Endothelial cell of umbilical vein (primary cell): ENCODE measurements around the gene SSC5D. TPM values are rescaled to one million over a fixed set of nuclear protein-coding genes. Genes with fewer than 3 reads are reported as not detected.

Experiments used
- BruUV-seq: library from RNA; stranded (reverse); fragments of 400-500 nt; replicated peaks from 2 replicates; lab custom pipeline; 2021; lab: Mats Ljungman, UMichigan
- CTCF ChIA-PET: fragments of 300-600, 350-600 bp; sonication (Branson Sonifier 250); formaldehyde crosslinking; loops from one replicate; lab custom pipeline; 2021; ENCODE audit warnings: antibody characterized with exemption, inconsistent platforms; lab: Charles Lee
- POLR2A ChIA-PET: fragments of 300-600, 350-600 bp; sonication (Branson Sonifier 250); formaldehyde crosslinking; loops from one replicate; lab custom pipeline; 2021; ENCODE audit warnings: antibody characterized with exemption, inconsistent platforms; lab: Charles Lee
- DNase-seq: peaks from one replicate; pipeline ENCODE4 v3.0.0-alpha.2; 2011; ENCODE audit warnings: low read depth, low spot score
- FAIRE-seq: peaks from 2 replicates; lab custom pipeline; 2011; peaks lifted over from hg19 to GRCh38; lab: Jason Lieb, UNC
- H2AFZ ChIP-seq: 2 replicates; pipeline ENCODE4 v1.6.0; 2012; ENCODE audit warnings: low read depth, low read length, control low read depth, inconsistent platforms
- H3K27ac ChIP-seq: 2 replicates; pipeline ENCODE4 v1.5.1; 2011; ENCODE audit warnings: low read depth, mild to moderate bottlenecking, control low read depth, low read length, moderate library complexity; ENCODE audit not compliant: insufficient read depth
- H3K27me3 ChIP-seq, 2 experiments: 2 replicates each; pipeline versions ENCODE4 v1.6.0 to v1.6.1; 2011; ENCODE audit warnings: low read length in 2 of 2, mixed read lengths in 1 of 2; ENCODE audit not compliant: control insufficient read depth in 2 of 2, insufficient read depth in 2 of 2
- H3K36me3 ChIP-seq, 2 experiments: 2 replicates in 1 of 2; 3 replicates in 1 of 2; pipeline ENCODE4 v1.5.1; 2011; ENCODE audit warnings: low read length in 2 of 2, mild to moderate bottlenecking in 1 of 2, moderate library complexity in 1 of 2; ENCODE audit not compliant: control insufficient read depth in 2 of 2, insufficient read depth in 2 of 2; ENCODE audit errors: extremely low read depth in 1 of 2
- H3K4me1 ChIP-seq: 3 replicates; pipeline ENCODE4 v1.5.1; 2011; ENCODE audit warnings: mild to moderate bottlenecking, low read length; ENCODE audit not compliant: control insufficient read depth, insufficient read depth; ENCODE audit errors: extremely low read depth
- H3K4me2 ChIP-seq: 2 replicates; pipeline ENCODE4 v1.6.1; 2011; ENCODE audit warnings: low read length, control low read depth, mixed read lengths; ENCODE audit not compliant: insufficient read depth
- H3K4me3 ChIP-seq, 3 experiments: fragments of 200-600 bp in 1 of 3; sonication (generic), shearing (Covaris generic) in 1 of 3; replicated peaks in 1 of 3; 2 replicates each; pipeline ENCODE4 v1.5.1; 2011 to 2016; ENCODE audit warnings: control low read depth in 3 of 3, low read length in 3 of 3, mild to moderate bottlenecking in 2 of 3, inconsistent platforms in 1 of 3, low read depth in 1 of 3, moderate library complexity in 1 of 3; ENCODE audit not compliant: insufficient read depth in 1 of 3
- H3K79me2 ChIP-seq: 2 replicates; pipeline ENCODE4 v1.6.0; 2012; ENCODE audit warnings: low read length, inconsistent platforms; ENCODE audit not compliant: control insufficient read depth, insufficient read depth
- H3K9ac ChIP-seq: replicated peaks from 2 replicates; pipeline ENCODE3; 2011; ENCODE audit warnings: low read length, control low read depth; ENCODE audit not compliant: insufficient read depth; ENCODE audit errors: extremely low read depth
- H3K9me1 ChIP-seq: replicated peaks from 3 replicates; pipeline ENCODE4 v1.6.0; 2011; ENCODE audit warnings: mild to moderate bottlenecking, low read length; ENCODE audit not compliant: control insufficient read depth, insufficient read depth; ENCODE audit errors: extremely low read depth
- H3K9me3 ChIP-seq: replicated peaks from 2 replicates; pipeline ENCODE4 v1.5.1; 2012; ENCODE audit warnings: low read length, inconsistent platforms; ENCODE audit not compliant: control insufficient read depth, insufficient read depth
- H4K20me1 ChIP-seq: replicated peaks from 2 replicates; pipeline ENCODE3; 2011; ENCODE audit warnings: mild to moderate bottlenecking, low read length; ENCODE audit not compliant: control insufficient read depth, insufficient read depth; ENCODE audit errors: extremely low read depth
- CTCF ChIP-seq, 2 donors: IDR thresholded peaks; 1 replicate in 1 of 2; 2 replicates in 1 of 2; pipeline ENCODE4 v1.5.1; 2011; ENCODE audit warnings: low read length in 2 of 2, mild to moderate bottlenecking in 2 of 2, moderate library complexity in 2 of 2, control low read depth in 1 of 2, inconsistent platforms in 1 of 2, low read depth in 1 of 2; ENCODE audit not compliant: insufficient read depth in 1 of 2; ENCODE audit errors: extremely low read depth in 1 of 2
- EZH2 ChIP-seq: IDR thresholded peaks from 2 replicates; pipeline ENCODE4 v1.6.1; 2012; ENCODE audit warnings: borderline replicate concordance, low read depth, mild to moderate bottlenecking, moderate library complexity, low read length, inconsistent platforms; ENCODE audit not compliant: severe bottlenecking
- FOS ChIP-seq: IDR thresholded peaks from 2 replicates; pipeline ENCODE4 v1.6.1; 2011; ENCODE audit warnings: mild to moderate bottlenecking, low read length, moderate library complexity, borderline replicate concordance; ENCODE audit not compliant: insufficient read depth
- GATA2 ChIP-seq: IDR thresholded peaks from 2 replicates; pipeline ENCODE4 v1.7.0; 2011; ENCODE audit warnings: low read depth, mild to moderate bottlenecking, moderate library complexity, mixed read lengths, low read length; ENCODE audit not compliant: insufficient read length, insufficient read depth
- JUN ChIP-seq: IDR thresholded peaks from 2 replicates; pipeline ENCODE4 v1.6.1; 2011; ENCODE audit warnings: borderline replicate concordance, low read depth; ENCODE audit not compliant: insufficient read length, insufficient read depth
- MAX ChIP-seq: IDR thresholded peaks from 2 replicates; pipeline ENCODE4 v1.6.1; 2011; ENCODE audit not compliant: insufficient read depth, insufficient read length
- MYC ChIP-seq: IDR thresholded peaks from one replicate; pipeline ENCODE4 v1.6.1; 2011; ENCODE audit warnings: mild to moderate bottlenecking, low read depth, low read length
- POLR2A ChIP-seq: IDR thresholded peaks from 2 replicates; pipeline ENCODE4 v1.6.1; 2012; ENCODE audit warnings: low read depth, mild to moderate bottlenecking, control low read depth, low read length
- POLR2AphosphoS5 ChIP-seq: IDR thresholded peaks from 2 replicates; pipeline ENCODE4 v1.6.1; 2012; ENCODE audit warnings: low read depth, mild to moderate bottlenecking, control low read depth, low read length, moderate library complexity; ENCODE audit not compliant: insufficient read depth
- dilution Hi-C: fragments of 300-500 bp; cut with MboI; formaldehyde crosslinking; loops from one replicate; pipeline ENCODE4 v1.15.0; 2019; ENCODE audit warnings: low sequenced_read_pairs; ENCODE audit not compliant: extremely low pct_ligation_motif_present
- intact Hi-C: fragments of 100-400 bp; cut with micrococcal nuclease; formaldehyde crosslinking; loops from one replicate; pipeline ENCODE4 v1.10.0; 2022
- polyA plus RNA-seq, 4 experiments: library from polyadenylated mRNA; depleted of rRNA in 3 of 4; stranded (reverse) in 3 of 4; unstranded in 1 of 4; fragments of >200 nt; gene quantifications; 2 replicates each; pipeline versions ENCODE4 v1.2.1 to v1.2.3, GENCODE V29; 2011 to 2012; ENCODE audit warnings: missing spikeins in 1 of 4
- total RNA-seq: library from RNA; stranded (reverse); gene quantifications from 2 replicates; pipeline ENCODE4 v1.2.3, GENCODE V29; 2021

Gene SSC5D
- total and polyA plus RNA-seq, 2 donors (not counting 3 experiments of a cell fraction or from before 2014, with no cell fraction given), result 0.47 to 1.3 TPM

- dilution Hi-C loops, result no loop called here
- no peaks in the 10 kb centered on the region for H3K36me3 ChIP-seq
- ChIA-PET CTCF (interaction anchor here (0.6 to 6.1 kb wide), 5 partner anchors 13 to 344 kb away, joined by 3 to 91 read pairs (median 9); no protein-coding TSS in a partner anchor), POLR2A (interaction anchor here (0.6 kb wide), 1 partner anchor 11 kb away, joined by 7 read pairs; no protein-coding TSS in a partner anchor)
- no peak overlapping the region for H3K9ac ChIP-seq
- no peak overlapping the region for H3K27ac ChIP-seq
- FAIRE-seq, result no peak
- BruUV-seq, result no TSS peak
- H3K79me2 ChIP-seq, result no peaks in the 10 kb centered on the region
- H4K20me1 ChIP-seq, result no peaks in the 10 kb centered on the region
- H3K9me3 ChIP-seq, result no peaks in the 10 kb centered on the region
- no peak for DNase-seq
- H3K9me1 ChIP-seq, result no peaks in the 10 kb centered on the region
- no peak overlapping the region for H3K4me2 ChIP-seq
- H2AFZ ChIP-seq, result no peak overlapping the region
- H3K4me1 ChIP-seq, result peaks cover 24% of the 10 kb centered on the region
- TF ChIP-seq EZH2 (no peak), POLR2AphosphoS5 (no peak), MAX (no peak), CTCF (IDR thresholded peaks at IDR 0.05; ENCODE audit: extremely low read depth in 1 of 2, insufficient read depth in 1 of 2, low read depth in 1 of 2, low read length in 2 of 2) (no peak), GATA2 (no peak), MYC (no peak), FOS (no peak), JUN (no peak), POLR2A (no peak)
- H3K4me3 ChIP-seq, result no peak overlapping the region
- intact Hi-C loops, result no loop called here
- H3K27me3 ChIP-seq, result no peaks in the 10 kb centered on the region
Observed at GRCh38 chr19:55490478-55491432, 2.5 kb downstream of the SSC5D start.
